GM19455 (cell line): Measurements from ENCODE around the gene RAD51B.
"Not testable (repeated sequence)": the region's sequence is repeated elsewhere in the genome, so short reads cannot be mapped to it uniquely, and the experiment has no call there.

Experiments
- ATAC-seq: cut with Tn5 transposase; IDR thresholded peaks from one replicate; pipeline ENCODE4 v1.9.1; 2021; ENCODE audit not compliant: unreplicated experiment

RAD51B gene

GRCh38 chr14:68166731-68167382 is 347.3 kb downstream of the RAD51B start:
- no peak for ATAC-seq

DNA sequence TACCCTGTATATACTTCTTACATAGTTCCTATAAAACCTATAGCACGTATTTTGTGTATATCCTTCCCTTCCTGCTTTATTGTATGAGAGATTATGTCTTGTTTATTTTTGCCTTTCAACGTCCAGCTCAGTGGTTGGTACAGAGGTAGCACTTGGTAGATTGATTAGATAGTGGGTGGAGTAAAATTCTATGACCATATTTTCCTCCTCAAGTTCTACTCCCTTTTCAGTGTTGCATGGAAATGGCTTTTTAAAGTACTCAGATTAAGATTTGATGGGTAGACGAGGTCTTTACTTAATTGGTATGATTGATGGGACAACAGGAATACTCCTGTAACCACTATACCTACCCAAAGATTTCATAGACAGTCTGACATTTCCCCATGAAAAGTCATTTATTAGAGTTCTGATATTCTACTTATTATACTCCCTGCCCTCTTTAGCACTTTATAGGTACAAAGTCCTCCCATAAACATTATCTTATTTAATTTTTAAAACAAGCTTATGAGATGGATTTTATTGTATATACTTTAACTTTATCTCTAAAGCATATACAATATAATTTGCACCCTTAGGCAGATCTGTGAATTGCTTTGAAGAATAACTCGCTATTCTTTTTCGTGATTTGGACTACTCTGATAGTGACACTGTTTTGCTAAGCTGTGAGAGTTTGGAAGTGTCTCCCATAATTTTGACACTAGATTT is 348.0 kb downstream of the RAD51B start:
- no peak for ATAC-seq

GRCh38 chr14:68168460-68169109 is 349.0 kb downstream of the RAD51B start:
- ATAC-seq, result no peak

DNA sequence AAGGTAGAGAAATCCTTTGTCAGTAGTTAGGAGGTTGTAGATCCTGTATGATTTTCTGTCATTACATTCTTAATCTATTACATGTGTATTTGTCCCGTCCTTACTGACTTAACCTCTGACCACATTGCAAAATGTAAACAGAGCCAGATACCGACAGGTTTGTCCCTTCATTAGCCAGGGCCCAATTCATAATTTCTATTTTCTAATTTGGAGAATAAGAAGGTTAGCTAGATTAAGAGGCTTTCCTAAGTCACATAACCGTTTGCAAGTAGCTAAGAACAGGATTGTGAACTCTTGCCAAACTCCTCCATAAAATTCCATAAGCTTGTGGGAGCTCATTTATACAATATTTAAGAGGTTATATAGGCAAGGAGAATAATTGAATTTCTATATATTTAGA is 352.6 kb downstream of the RAD51B start:
- no peak for ATAC-seq

DNA sequence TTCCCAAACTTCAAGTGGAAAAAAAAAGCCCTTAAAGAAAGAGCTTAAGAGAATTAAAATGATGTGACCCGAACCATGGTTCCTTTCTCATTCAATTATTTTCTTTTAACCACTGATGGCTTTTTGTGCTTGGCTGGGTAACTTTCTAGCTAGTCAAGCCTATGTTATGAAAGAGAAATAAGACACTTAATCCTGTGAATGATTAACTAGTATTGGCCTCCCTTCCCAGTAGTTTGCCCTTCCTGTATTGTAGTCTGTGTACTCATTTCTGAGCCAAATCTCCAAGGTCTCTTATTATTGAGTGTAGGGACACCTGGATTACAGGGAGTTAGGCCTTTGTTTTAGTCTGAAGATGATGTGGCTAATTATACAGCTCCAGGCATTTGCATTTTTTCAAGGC is 353.0 kb downstream of the RAD51B start:
- ATAC-seq, result no peak

DNA sequence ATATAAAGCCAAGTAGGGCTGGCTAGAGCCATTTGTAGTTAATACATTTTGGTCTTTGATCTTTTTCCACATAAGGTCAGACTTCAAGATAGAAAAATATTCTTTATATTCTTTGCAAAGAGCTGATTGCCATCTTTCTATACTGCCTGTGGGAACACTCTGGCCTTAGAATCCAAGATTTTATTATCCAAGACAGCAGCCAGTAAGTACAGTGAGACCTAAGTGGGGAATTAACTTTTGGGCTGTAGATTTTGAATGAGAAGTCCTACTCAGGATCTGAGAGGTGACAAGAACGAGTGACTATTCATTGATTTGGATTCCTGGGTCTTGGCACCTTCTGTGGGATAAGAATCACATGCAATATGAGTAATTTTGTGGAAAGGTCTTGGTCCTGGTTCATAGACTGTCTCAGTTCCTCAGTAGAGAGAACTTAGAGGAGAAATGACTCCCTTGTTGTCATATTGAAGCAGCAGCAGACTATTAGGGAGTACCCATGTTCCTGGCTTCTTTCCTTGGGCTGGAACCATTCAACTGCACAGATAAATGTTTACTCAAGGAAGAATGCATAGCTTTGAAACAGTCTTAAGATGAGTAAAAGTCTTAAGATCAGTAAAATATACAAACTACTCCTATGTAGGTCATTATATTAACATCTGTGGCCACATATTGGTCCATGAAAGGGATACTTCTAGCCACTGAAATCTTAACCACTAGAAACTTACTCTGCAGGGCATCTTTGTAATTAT is 353.8 kb downstream of the RAD51B start:
- no peak for ATAC-seq

- no peak for ATAC-seq
Observed at GRCh38 chr14:68174446-68174845, 354.9 kb downstream of the RAD51B start.

DNA sequence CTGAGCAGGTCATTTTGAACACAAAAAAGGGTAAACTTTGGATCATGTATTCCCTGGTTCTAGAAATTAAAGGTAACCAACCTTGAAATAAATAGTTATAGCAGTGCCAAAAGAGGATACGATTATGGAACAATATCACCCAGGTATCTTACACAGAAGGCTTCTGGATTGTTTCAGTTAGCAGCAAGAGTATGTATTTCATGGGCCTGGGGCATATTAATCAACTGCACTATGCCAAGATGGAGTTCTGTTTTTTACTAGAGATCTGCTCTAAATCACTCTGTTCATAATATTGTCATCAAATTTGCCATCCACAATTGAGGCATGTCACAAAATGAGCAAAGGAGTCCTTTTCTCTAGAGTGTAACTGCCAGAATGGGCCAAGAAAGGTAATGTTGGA is 357.1 kb downstream of the RAD51B start:
- no peak for ATAC-seq

GRCh38 chr14:68177728-68178127 is 358.1 kb downstream of the RAD51B start:
- no peak for ATAC-seq

GRCh38 chr14:68178282-68178681 is 358.7 kb downstream of the RAD51B start:
- ATAC-seq, result no peak

- ATAC-seq, result no peak
Observed at GRCh38 chr14:68181519-68182326, 362.1 kb downstream of the RAD51B start.

- ATAC-seq, result no peak
Observed at GRCh38 chr14:68182492-68182891, 362.9 kb downstream of the RAD51B start.

DNA sequence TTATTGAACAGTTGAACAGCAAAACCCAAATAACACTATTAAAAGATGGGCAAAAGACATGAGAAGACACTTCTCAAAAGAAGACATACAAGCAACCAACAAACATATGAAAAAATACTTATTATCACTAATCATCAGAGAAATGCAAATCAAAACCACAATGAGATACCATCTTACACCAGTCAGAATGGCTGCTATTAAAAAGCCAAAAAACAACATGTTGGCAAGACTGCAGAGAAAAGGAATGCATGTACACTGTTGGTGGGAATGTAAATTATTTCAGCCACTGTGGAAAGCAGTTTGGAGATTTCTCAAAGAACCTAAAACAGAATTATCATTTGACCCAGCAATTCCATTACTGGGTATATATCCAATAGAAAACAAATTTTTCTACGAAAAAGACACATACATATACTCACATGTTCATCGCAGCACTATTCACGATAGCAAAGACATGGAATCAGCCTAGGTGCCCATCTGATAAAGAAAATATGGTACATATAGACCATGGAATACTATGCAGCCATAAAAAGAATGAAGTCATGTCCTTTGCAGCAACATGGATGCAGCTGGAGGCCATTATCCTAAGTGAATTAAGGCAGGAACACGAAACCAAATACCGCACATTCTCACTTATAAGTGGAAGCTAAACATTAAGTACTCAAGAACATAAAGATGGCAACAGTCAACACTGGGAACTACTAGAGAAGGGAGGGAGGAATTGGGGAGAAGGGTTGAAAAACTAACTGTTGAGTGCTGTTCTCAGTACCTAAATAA is 367.1 kb downstream of the RAD51B start:
- ATAC-seq, result not testable (repeated sequence)

DNA sequence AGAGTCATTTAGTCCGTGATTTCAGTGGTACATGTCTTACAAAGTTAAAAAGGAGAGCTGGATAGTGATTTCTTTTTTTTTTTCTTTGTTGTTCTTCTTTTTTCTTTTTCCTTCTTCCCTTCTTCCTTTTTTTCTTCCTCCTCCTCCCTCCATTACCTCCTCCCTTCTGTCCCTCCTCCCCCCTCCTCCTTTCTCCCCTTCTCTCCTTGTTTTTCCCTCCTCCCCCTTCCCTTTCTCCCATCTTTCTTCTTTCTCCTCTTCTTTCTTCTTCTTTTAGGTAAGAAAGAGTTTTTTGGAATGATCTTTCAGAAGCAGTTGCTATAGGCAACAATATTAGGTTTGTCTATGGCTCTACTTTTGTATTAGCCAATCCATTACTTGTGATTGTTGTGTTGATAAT is 368.6 kb downstream of the RAD51B start:
- ATAC-seq, result no peak

DNA sequence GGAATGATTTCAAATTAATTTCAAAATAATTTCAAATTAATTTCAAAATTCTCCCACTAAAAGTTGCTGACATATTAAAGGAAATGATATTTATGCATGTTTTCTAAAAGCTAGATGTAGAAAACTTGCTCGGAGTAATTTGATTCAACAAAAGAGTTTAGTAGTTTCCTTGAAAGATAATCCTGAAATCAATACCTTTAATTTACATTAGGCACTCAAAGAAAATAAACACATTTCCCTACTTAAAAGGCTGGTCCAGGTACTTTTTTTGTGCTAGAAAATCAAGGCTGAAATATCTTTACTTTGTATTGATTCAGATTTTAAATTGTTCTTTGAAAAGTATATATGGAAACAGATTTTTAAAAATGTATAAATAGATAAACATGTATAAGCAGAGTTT is 370.5 kb downstream of the RAD51B start:
- ATAC-seq, result no peak

GRCh38 chr14:68191567-68192321 is 372.2 kb downstream of the RAD51B start:
- no peak for ATAC-seq

GRCh38 chr14:68192935-68193334 is 373.4 kb downstream of the RAD51B start:
- ATAC-seq, result no peak

- ATAC-seq, result no peak
Observed at GRCh38 chr14:68193970-68194681, 374.5 kb downstream of the RAD51B start.

GRCh38 chr14:68195126-68195525 is 375.5 kb downstream of the RAD51B start:
- no peak for ATAC-seq
